SK-N-SH treated with all-trans-retinoic acid at 6 μM for 48 hours (cell line): ENCODE data around the gene SPCS2.

Experiments
- BACH2 ChIP-seq: fragments of 250-450 bp; sonication (Bioruptor Pico); IDR thresholded peaks from 2 replicates; pipeline ENCODE4 v1.9.0; 2021; ENCODE audit warnings: mild to moderate bottlenecking, borderline replicate concordance
- ISL1 ChIP-seq: fragments of 250-450 bp; sonication (Bioruptor Pico); IDR thresholded peaks from 2 replicates; pipeline ENCODE4 v2.1.2; 2022; ENCODE audit warnings: mild to moderate bottlenecking, moderate library complexity
- ZFP3 ChIP-seq: fragments of 250-450 bp; sonication (Bioruptor Pico); IDR thresholded peaks from 2 replicates; pipeline ENCODE4 v1.5.0; 2020; ENCODE audit warnings: mild to moderate bottlenecking, moderate library complexity
- ZFP30 ChIP-seq: fragments of 450-650 bp; formaldehyde crosslinking; IDR thresholded peaks from 2 replicates; pipeline ENCODE4 v1.5.0; 2022; ENCODE audit warnings: mild to moderate bottlenecking, moderate library complexity
- ZNF70 ChIP-seq: fragments of 450-650 bp; formaldehyde crosslinking; IDR thresholded peaks from 2 replicates; pipeline ENCODE4 v1.5.0; 2020; ENCODE audit warnings: mild to moderate bottlenecking, moderate library complexity

DNA sequence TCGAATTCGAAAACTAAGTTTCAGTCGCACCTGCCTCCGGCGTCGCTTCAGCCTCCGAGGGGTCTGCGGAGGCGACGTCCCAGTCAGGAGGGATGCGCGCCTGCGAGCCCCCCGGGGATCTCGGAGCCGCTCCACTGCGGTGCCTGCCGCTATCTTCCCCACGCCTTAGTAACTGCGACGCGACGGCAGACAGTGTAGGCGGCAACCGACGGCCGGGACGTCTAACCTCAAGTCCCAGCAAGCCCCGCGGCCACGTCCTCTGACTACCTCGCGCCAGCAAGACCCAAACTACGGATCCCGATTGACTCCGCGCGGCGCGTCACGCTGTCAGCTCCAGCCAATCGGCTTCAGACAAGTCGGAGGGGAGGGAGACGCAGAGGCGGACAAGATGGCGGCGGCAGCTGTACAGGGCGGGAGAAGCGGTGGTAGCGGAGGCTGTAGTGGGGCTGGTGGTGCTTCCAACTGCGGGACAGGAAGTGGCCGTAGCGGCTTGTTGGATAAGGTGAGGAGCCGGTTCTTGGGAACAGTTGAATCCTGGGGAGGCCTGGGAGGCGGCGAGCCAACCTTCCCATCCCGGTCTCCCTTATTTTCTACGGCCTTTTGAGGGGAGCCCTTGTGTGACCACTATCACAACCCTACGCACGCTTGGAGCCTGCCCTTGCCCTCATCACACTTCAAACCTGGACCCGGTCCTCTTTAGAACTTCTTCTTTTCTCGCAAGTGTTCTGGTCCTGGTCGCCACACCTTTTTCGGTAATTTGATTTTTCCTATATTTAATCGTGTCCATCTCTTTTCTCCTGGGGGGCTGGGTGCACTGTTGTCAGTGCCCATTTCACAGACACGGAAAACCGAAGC is at the start of gene SPCS2, which contains the start of gene XRRA1:
- TF ChIP-seq BACH2 (CRISPR knock-in tag), result no peak
- no peak for TF ChIP-seq ZFP30
- no peak for TF ChIP-seq ZFP3 (CRISPR knock-in tag)
- TF ChIP-seq ISL1 (CRISPR knock-in tag), result no peak
- no peak for TF ChIP-seq ZNF70
